ENCODE measurements around the gene MACROD2.
"Not testable (repeated sequence)": the region's sequence is repeated elsewhere in the genome, so short reads cannot be mapped to it uniquely, and the experiment has no call there.

Gene MACROD2

GRCh38 chr20:13995086-13995665 lies at the start of gene MACROD2:
TSS of gene MACROD2 (plus strand) at chr20:13995516.
- peak; percentile 95 for DNase-seq (ENCODE audit: low spot score)

GRCh38 chr20:13947719-13948118 lies 47.6 kb upstream of the MACROD2 start:
- no peak for DNase-seq (ENCODE audit: low spot score)

GRCh38 chr20:13953227-13953626 lies 42.1 kb upstream of the MACROD2 start:
- no peak for DNase-seq (ENCODE audit: low spot score)

GRCh38 chr20:13960119-13960518 lies 35.2 kb upstream of the MACROD2 start:
- DNase-seq (ENCODE audit: low spot score), result no peak

GRCh38 chr20:13960525-13960924 lies 34.8 kb upstream of the MACROD2 start:
- DNase-seq (ENCODE audit: low spot score), result no peak

GRCh38 chr20:13984211-13984610 lies 11.1 kb upstream of the MACROD2 start:
- no peak for DNase-seq (ENCODE audit: low spot score)

GRCh38 chr20:13990465-13990864 lies 4.9 kb upstream of the MACROD2 start, which contains the start of gene SEL1L2:
TSS of gene SEL1L2 (minus strand) at chr20:13990614. CDS start at chr20:13990534, 80 bp downstream.
- no peak for DNase-seq (ENCODE audit: low spot score)

- DNase-seq (ENCODE audit: low spot score), result no peak
These were observed 4.0 kb upstream of the MACROD2 start for GRCh38 chr20:13991311-13991710.

- not testable (repeated sequence) for DNase-seq (ENCODE audit: low spot score)
These were observed 3.4 kb upstream of the MACROD2 start for GRCh38 chr20:13991955-13992354.

GRCh38 chr20:13995841-13996240 lies 525 bp downstream of the MACROD2 start:
- peak; percentile 48 for DNase-seq (ENCODE audit: low spot score)

- peak; percentile 27 for DNase-seq (ENCODE audit: low spot score)
These were observed 949 bp downstream of the MACROD2 start for GRCh38 chr20:13996265-13996664.

GRCh38 chr20:14000917-14001316 lies 5.6 kb downstream of the MACROD2 start:
- DNase-seq (ENCODE audit: low spot score), result no peak

- DNase-seq (ENCODE audit: low spot score), result no peak
These were observed 10.7 kb downstream of the MACROD2 start for GRCh38 chr20:14005996-14006395.

- no peak for DNase-seq (ENCODE audit: low spot score)
These were observed 13.9 kb downstream of the MACROD2 start for GRCh38 chr20:14009208-14009607.

- no peak for DNase-seq (ENCODE audit: low spot score)
These were observed 17.4 kb downstream of the MACROD2 start for GRCh38 chr20:14012671-14013070.

- no peak for DNase-seq (ENCODE audit: low spot score)
These were observed 35.7 kb downstream of the MACROD2 start for GRCh38 chr20:14030991-14031390.

GRCh38 chr20:14033310-14033709 lies 38.0 kb downstream of the MACROD2 start:
- DNase-seq (ENCODE audit: low spot score), result no peak

- DNase-seq (ENCODE audit: low spot score), result no peak
These were observed 41.3 kb downstream of the MACROD2 start for GRCh38 chr20:14036567-14036966.

GRCh38 chr20:14044712-14045276 lies 49.5 kb downstream of the MACROD2 start:
- DNase-seq (ENCODE audit: low spot score), result not testable (repeated sequence)

- no peak for DNase-seq (ENCODE audit: low spot score)
These were observed 51.2 kb downstream of the MACROD2 start for GRCh38 chr20:14046534-14046933.

GRCh38 chr20:14049111-14049510 lies 53.8 kb downstream of the MACROD2 start:
- DNase-seq (ENCODE audit: low spot score), result no peak

GRCh38 chr20:14051454-14051853 lies 56.1 kb downstream of the MACROD2 start:
- no peak for DNase-seq (ENCODE audit: low spot score)

GRCh38 chr20:14055127-14055742 lies 59.9 kb downstream of the MACROD2 start:
- peak; percentile 39 for DNase-seq (ENCODE audit: low spot score)

GRCh38 chr20:14062171-14062570 lies 66.9 kb downstream of the MACROD2 start:
- no peak for DNase-seq (ENCODE audit: low spot score)
